Measurements from ENCODE around the gene CEP104. TPM values are rescaled to one million over a fixed set of nuclear protein-coding genes. Genes with fewer than 3 reads are reported as not detected.

CEP104 gene
- total RNA-seq, 1 donor from 2014 or later = 50.2 TPM

DNA sequence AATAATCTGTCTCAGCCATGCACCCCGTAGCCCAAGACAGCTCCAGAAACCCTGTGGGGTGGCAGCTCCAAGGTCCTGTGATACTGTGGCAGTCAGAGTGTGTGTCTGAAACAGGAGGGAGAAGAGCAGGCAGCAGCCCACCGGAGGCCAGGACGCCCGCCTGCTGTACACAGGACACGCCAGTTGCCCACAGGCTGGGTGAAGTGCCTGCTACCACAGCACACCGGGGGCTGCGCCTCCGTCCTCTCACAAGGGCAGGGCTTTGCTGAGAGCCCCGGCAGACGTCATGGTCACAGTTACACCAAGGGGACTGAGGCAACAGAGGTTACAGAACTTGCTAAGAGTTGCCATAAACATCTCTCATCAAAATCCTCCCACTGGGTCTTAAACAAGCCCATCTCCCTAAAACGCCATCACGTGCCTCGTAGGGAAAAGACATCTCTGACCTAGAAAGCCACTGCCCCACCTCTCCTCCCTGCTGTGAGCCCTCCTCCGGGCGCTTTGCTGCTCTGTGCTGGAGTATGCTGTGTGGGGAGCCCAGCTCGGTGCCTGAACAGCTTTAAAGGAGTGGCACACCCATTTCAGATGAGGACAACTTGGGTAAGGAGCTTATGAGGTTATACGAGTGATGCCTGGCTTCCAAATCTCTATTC, 37.7 kb upstream of the CEP104 start:
- DNase-seq (ENCODE audit: low spot score) = no peak

DNA sequence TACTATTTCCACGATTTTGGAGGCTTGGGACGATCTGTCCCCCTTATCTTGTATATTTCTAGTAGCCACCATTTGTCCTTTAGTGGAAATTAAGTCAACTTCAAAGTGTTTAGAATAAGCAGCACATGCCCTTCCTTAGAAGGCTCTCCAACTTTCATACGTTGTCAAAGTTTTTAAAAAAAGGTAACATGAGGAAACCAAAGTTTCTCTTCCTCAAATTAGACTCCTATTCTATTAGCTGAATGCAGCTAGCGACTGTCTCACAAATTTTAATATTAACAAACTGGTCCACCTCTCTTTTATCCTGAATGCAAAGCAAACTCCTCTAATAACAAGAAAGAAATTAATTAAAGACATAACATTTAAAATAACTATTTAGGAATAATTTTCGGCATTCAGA, 36.2 kb upstream of the CEP104 start:
- DNase-seq (ENCODE audit: low spot score) = no peak

DNA sequence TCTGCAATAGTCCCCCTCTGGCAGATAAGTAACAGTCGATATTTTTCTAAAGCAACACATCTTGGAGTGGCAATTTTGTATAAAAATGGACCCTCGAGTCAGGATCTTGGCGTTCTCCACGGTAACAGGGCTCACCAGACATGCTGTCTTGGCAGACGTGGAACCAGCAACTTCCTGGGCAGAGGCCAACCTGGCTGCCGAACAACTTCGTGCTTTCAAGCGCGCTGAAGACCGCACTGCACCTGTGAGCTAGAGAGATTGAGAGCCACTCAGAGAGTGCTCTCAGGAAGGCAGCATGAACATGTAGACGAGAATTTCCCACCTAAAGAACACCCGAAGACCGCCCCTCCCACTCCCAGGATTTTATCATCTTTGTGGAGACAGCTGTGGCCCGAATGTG, 35.7 kb upstream of the CEP104 start:
- no peak for DNase-seq (ENCODE audit: low spot score)

DNA sequence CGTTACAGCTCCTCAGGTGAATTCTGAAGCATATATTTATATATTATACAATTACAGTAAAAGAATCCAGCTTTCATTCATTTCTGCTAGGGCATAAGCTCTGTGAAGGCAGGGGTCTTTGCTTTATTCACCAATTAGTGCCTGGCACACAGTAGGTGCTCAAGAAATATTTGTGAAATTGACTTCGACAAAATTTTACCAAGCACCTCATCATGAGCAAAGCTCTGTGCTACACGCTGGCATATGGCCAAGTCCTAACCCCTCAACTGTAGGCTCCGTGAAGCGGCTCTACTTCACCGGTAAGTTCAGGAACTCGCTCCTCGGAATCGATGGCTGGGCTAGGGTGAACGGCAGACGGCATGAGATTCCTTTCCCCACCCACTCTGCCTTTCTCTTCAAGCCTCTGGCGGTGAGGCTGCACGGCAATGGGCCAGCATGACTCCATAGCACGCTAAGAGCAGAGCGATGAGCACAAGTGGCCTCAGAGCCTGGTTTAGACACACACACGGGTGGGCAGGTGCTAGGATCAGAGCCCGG, 34.4 kb upstream of the CEP104 start:
- no peak for DNase-seq (ENCODE audit: low spot score)

DNA sequence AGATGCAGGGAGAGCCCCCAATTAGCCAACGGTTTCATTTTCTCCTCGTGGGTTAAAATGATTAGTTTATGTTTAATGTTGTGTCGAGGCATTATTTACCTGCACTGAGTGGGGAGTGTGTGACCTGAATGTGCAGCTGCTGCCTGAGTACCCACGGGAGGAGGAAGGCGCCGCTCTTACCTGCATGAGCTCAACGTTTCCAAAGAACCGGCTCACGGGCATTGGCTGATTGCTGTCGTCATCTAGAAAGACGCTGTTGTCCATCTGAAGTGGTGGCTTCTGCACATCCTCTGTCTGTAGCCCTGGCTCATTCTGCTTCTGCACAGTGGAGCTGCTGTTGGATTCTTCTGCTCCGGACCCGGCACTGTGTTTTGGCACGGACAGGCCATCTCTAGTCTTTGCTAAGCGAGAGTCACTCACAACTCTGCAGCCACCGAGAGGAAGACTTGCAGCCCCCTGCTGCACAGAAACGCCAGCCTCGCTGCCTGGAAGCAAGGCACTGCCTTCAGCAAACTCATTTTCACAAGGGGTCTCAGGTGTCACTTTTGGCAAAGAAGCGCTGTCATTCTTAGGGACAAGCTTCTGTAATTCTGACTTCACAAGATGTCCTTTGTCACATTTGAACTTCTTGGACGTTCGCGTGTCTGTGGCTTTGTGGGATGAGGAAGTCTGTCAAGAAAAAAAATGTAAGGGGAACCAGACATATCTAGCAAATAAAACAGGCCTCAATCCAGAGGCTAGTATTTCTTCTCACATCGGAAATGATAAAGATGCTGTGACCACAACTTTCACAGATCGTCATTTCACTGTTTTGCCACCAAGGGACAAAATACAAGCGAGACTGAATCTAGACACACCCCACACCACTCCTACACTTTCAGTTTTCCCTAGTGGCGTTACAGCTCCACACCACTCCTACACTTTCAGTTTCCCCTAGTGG, 33.6 kb upstream of the CEP104 start:
- DNase-seq (ENCODE audit: low spot score) = no peak

DNA sequence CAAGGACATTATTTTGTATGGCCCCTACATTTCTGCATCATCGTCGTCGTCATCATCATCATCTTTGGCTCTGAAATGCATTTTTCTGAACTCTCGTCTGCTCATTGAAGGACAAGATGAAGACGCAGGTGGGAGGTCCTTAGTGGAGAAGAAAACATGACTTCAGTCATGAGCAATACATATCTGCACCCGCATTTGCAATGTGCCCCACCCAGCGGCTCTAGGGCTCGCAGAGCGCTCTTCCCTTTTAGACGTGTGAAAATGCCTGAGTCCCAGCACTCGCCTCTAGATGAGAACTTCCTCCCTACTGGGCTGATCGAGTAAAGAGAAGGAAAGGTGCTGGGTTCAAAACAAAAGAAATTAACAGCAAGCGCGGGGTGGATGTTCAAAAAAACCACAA, 32.9 kb upstream of the CEP104 start:
- DNase-seq (ENCODE audit: low spot score) = no peak

DNA sequence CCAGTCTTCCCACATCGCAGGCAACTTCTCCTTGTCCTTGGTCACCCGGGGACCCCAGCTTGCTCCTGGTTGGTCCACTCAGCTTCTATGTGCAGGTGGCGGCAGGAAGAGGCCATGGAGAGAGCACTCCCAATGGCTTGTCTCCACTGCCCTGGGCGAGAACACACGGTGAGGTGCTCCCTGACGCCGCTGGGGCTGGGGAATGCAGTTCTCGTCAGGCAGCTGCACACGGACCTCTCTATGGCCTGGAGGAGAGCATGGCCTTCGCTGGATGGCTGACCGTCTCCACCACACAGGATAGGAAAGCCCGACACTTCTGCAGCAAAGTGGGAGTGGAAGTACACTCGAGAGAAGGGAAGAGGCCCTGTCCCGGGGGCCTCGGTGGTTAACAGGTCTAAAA, 31.3 kb upstream of the CEP104 start:
- no peak for DNase-seq (ENCODE audit: low spot score)

DNA sequence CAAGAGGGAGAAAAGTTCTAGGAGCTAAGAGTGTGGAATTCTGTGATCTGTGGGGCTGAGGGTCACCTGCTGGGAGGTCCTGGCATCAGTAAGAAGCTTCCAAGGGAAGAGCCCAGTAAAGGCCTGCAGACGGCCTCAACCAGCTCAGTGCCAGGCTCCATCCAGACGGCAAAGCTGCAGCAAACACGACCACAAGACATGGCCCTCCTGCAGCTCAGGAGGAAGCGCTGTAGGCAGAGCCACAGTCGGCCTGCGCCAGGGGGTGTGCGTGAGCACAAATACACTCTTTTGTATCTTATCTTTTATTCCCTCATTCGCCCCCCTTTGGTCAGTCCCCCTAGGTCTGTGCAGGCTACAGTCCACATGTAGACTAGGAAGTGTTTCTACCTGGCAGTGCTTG, 29.7 kb upstream of the CEP104 start:
- DNase-seq (ENCODE audit: low spot score) = no peak

DNA sequence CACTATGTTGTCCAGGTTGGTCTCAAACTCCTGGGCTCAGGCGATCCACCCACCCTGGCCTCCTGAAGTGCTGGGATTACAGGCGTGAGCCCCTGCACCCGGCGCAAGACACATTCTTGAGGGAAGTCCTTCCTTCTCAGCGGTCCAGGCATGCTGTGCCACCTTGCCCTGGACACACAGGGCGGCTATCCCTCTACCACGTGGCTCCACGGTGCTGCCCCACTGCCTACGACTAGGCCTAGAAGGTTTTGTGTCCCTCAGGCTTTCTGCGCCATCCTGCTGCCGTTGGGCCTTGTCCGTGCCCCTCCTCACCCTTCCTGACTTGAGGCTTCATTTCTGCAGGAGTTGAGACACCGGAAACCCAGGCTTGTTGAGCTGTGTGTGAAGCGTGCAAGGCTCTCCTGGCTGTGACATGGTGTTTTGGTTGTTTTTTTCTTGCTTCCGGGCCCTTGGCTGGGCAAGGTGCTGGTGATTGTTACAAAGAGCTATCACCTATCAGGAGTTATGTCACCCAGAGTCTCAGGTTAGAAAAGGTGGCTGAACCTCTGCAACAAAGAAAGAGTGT, 29.2 kb upstream of the CEP104 start:
- no peak for DNase-seq (ENCODE audit: low spot score)

DNA sequence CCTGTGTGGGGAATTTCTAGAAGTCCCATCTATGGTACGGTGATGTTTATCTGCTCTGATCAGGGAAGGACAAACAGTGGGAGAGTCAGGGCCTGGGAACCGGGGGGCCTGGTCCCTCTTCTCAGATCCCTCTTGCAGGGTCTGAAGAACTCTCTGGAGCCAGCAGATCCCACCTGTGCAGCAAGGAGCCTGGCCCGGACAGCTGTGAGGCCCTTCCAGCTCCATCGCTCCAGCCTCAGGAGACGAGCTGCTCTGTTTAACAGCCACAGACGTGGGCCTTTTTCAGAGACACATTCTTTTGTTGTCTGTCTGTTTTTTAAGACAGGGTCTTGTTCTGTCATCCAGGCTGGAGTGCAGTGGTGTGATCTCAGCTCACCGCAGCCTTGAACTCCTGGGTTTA, 28.6 kb upstream of the CEP104 start:
- DNase-seq (ENCODE audit: low spot score) = no peak

DNA sequence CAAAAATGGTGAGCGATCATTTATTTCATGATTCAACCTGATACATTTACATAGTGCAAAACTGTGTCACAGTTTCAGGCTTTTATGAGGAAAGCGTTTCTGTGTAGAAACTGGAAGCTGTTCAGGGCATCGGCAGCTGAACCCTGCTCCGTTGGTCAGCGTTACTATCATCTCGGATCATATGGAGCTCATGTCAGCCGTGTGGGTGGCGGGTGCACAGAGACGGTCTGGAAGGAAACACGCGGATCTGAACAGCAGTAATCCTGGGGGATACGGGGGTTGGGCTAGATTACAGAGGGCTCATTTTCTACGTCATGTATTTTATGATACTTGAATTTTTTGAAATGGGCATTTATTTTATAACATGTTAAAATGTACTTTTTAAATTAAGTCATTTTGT, 28.0 kb upstream of the CEP104 start:
- DNase-seq (ENCODE audit: low spot score) = no peak

DNA sequence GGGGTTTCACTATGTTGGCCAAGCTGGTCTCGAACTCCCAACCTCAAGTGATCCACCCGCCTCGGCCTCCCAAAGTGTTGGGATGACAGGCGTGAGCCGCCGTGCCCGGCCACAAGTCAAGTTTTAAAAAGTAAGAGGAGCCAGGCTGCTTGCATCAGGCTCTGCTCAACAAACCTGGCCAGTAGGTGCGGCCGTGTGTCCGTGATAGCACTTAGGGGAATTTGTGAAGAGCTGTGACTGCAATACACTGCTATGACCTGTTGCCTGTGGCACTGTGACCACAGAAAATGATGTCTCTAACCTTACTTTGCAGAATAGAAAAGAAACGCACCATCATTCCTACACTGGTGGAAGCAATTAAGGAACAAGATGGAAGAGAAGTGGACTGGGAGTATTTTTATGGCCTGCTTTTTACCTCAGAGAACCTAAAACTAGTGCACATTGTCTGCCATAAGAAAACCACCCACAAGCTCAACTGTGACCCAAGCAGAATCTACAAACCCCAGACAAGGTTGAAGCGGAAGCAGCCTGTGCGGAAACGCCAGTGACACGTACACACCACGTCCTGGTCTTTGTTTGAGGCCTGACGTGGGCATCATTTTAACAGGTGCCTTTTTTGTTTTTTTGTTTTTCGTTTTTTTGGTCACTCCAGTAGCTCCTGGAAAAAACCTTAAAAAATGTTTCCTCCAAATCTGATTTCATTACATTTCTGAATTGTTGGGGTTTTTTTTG, 26.3 kb upstream of the CEP104 start:
- no peak for DNase-seq (ENCODE audit: low spot score)

DNA sequence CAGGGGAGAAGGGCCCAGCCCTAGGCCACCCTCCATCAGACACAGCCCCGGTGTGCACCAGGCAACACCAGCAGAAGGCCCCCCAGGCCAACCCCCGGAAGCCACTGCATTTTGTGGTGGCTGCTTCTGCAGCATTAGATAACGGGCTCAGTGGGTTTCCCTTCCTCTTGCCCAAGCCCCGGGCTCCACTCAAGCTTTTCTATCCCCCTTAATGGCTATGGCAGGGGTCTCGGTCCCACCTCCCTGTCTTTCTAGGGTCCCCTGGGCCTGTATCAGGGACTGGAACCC, 24.1 kb upstream of the CEP104 start:
- no peak for DNase-seq (ENCODE audit: low spot score)

DNA sequence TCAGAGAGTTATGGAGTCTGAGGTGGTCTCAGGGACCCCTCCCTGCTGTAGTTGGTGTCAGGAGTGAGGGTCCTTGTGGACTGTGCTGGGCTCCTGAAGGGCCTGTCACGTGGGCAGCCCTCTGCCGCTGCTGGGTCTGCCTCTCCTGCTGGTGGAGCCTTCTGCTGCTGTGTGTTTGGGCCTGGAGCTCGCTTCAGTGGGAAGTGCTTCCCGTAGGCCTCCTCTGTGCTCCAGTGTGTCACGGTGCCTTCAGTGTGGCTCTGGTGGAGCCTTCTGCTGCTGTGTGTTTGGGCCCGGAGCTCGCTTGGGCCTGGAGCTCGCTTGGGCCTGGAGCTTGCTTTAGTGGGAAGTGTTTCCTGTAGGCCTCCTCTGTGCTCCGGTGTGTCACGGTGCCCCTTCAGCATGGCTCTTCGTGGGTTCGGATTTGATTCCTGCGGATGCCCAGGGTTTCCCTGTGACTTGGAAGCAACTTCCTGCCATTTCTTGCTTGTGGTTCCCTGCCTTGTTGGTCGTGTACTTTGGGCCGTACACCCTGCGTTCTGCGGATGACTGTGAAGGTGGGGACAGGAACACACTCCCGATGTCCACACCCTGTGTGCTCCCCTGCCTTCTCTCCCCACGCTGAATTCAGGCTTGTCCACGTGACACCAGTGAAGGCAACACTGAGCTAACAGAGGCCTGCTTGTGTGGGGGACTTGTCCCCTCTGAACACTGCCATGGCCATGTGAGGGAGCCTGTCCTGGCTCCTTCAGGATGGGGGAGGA, 23.6 kb upstream of the CEP104 start:
- DNase-seq (ENCODE audit: low spot score) = no peak

DNA sequence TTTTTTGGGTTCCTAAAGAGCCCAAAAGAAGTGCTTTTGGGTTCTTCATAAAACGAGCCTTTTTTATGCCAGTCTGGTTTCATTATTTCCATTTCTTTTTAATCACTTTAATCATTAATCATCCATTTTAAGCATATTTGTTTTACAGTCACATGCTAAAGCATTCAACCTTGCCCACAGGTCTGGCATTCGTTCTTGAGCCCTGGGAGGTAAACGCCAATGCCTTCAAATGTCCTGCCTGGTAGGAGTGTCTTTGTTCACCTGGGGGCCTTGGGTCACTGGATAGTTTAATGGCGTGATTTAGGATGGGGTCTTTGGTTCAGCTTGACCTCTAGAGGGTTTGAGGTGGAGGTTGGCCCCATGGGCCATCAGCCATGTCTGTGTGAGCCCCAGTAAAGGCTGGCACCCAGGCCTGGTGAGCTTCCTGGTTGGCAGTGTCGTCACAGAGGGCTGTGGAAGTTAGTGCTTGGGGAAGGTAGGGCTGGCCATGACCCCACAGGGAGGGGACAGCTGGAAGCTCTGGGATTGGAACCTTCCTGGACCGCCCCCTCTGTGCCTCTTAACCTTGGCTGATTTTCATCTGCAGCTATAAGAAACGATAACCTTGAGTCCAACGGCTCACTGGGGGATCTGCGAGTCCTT, 22.9 kb upstream of the CEP104 start:
- no peak for DNase-seq (ENCODE audit: low spot score)

DNA sequence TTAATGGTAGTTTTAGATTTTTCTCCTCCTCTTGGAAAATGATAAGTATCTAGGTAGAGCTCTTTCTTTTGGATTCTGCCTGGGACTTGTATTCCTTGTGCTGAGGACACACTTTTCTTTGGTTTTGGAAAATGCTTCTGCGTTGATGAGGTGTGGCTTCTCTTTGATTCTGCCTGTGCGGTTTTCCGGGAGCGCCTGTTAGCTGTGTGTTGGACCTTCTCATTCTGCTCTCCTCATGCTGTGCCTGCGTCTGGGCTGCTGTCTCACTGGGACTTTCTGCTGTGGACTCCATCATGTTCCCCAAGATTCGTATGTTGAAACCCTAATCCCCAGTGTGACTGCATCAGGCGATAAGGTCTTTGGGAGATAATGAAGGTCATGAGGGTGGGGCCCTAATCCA, 22.1 kb upstream of the CEP104 start:
- no peak for DNase-seq (ENCODE audit: low spot score)

DNA sequence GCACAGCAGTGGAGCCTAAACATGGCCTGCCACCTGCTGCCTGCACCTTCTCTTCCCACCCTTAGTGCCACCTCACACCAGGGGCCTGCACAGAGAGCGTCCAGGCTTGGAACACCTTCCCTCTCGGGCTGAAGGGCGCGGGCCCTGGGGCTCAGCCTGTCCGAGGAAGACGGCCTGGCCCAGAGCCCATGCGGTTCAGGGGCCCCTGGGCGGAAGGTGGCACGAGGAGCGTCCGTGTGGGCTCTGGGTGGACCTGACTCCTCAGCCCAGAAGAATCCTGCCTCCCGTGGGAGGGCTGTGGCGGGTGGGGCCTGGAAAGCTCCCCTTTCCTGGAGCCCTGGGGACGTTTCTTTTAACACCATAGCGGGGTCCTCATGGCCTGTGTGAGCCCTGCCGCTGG, 19.7 kb upstream of the CEP104 start:
- DNase-seq (ENCODE audit: low spot score) = no peak

DNA sequence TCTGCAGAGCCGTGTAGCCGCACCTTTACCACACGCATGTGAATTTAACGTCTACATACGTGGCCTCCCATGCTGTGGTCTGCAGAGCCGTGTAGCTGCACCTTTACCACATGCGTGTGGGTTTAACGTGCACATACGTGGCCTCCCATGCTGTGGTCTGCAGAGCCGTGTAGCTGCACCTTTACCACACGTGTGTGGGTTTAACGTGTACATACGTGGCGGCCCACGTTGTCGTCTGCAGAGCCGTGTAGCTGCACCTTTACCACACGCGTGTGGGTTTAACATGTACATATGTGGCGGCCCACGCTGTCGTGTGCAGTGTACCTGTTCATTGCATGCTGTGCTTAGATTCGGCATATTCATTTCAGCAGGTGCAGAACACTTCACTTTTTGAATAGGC, 17.7 kb upstream of the CEP104 start:
- DNase-seq (ENCODE audit: low spot score) = no peak

DNA sequence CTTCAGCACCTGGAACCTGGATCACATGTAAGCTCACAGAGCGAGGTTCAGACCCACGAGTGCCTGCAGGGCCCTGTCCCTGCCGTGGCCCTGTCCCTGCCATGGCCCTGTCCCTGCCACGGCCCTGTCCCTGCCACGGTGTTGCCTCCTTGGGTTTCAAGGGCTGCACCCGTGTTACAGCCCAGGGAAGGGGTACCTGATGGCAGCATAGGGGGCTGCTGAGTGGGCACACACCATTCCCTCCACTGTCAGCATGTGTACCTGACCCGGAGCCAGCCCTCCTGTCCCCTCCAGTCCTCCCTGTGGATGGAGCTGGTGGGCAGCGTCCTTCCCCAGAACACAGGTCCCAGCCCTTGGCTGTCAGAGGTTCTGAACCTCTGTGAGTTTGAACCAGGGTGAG, 15.5 kb upstream of the CEP104 start:
- DNase-seq (ENCODE audit: low spot score) = no peak

DNA sequence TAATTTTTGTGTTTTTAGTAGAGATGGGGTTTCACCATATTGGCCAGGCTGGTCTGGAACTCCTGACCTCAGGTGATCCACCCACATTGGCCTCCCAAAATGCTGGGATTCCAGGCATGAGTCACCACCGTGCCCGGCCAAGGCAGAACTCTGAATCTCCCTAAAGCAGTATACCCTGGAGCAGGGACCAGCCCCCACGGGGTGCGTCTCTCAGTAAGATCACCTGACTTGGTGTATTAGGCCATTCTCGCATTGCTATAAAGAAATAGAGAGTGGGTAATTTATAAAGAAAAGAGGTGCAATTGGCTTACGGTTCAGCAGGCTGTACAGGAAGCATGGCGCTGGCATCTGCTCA, 14.4 kb upstream of the CEP104 start:
- DNase-seq (ENCODE audit: low spot score) = no peak

DNA sequence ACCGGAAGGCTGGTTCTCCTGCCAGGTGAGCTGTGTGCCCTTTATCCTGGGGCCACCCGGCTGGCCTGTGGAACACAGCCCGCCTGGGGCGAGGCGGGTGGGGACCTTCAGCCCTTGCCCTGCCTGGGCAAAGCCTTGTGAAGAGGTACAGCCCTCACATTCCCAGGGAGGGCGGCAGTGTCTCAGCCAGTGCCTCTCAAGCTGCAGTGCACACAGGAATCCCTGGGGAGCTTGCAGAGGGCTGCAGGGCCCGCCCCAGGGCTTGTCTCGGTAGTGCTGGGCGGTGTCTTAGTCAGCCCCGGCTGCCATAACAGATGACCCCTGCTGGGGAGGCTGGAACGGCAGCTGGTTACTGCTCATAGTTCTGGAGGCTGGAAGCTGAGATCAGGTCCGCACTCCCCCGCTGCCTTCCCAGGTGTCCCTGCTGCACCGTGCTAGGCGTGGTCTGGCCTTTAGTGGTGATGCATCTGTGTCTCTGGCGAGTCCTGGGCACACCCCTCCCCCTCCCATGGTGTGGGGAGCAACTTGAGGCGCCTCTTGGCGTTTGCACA, 12.8 kb upstream of the CEP104 start:
- DNase-seq (ENCODE audit: low spot score) = no peak

All from ureter (tissue), 1 donor.